GM12864 (cell line): ENCODE measurements around the gene RAB3D.

Experiments
- DNase-seq: peaks from one replicate; pipeline ENCODE4 v3.0.0-alpha.2; 2011; ENCODE audit warnings: low read depth
- H3K4me3 ChIP-seq: 2 replicates; pipeline ENCODE4 v1.5.1; 2011; ENCODE audit warnings: mild to moderate bottlenecking, low read depth, low read length, control low read depth
- TF ChIP-seq, protein P1 (sequence below): IDR thresholded peaks from 2 replicates; pipeline ENCODE4 v1.5.1; 2011; ENCODE audit warnings: low read depth, mild to moderate bottlenecking, moderate library complexity, low read length, control low read depth, inconsistent platforms; ENCODE audit errors: missing control alignments

The RAB3D gene

DNA sequence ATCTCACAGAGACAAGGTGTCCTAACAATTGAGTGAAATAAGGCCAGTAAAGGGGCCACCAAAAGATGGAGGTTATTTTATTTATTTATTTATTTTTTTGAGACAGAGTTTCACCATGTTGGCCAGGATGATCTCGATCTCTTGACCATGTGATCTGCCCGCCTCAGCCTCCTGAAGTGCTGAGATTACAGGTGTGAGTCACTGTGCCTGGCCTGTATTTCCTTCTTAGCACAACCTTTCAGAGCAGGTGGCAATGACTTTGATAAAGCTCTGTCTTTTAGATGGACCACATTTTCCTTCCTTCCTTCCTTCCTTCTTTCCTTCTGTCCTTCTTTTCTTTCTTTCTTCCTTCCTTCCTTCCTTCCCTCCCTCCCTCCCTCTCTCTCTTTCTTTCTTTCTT, 66.2 kb downstream of the RAB3D start:
- no peak for DNase-seq
- no peak overlapping the region for H3K4me3 ChIP-seq
- TF ChIP-seq, protein P1, sequence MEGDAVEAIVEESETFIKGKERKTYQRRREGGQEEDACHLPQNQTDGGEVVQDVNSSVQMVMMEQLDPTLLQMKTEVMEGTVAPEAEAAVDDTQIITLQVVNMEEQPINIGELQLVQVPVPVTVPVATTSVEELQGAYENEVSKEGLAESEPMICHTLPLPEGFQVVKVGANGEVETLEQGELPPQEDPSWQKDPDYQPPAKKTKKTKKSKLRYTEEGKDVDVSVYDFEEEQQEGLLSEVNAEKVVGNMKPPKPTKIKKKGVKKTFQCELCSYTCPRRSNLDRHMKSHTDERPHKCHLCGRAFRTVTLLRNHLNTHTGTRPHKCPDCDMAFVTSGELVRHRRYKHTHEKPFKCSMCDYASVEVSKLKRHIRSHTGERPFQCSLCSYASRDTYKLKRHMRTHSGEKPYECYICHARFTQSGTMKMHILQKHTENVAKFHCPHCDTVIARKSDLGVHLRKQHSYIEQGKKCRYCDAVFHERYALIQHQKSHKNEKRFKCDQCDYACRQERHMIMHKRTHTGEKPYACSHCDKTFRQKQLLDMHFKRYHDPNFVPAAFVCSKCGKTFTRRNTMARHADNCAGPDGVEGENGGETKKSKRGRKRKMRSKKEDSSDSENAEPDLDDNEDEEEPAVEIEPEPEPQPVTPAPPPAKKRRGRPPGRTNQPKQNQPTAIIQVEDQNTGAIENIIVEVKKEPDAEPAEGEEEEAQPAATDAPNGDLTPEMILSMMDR, result no peak
